Measurements from ENCODE around the gene LRRC8B.
"Not testable (repeated sequence)": the region's sequence is repeated elsewhere in the genome, so short reads cannot be mapped to it uniquely, and the experiment has no call there.

- TF ChIP-seq POLR2A (IDR thresholded peaks at IDR 0.05; ENCODE audit: low read length); GATA1 (IDR thresholded peaks at IDR 0.05; ENCODE audit: low read depth, low read length): not testable (repeated sequence)
These were observed 19.0 kb downstream of the LRRC8B start for GRCh38 chr1:89543632-89544031.

All from erythroblast (primary cell).